ENCODE measurements around the gene S100PBP. TPM values are rescaled to one million over a fixed set of nuclear protein-coding genes. Genes with fewer than 3 reads are reported as not detected.

Gene S100PBP
- total and polyA plus RNA-seq, 9 of the 15 experiments (the other 6 are each of a cell fraction or from before 2014, with no cell fraction given), result 22.9 to 60.2 (median 32.9) TPM

DNA sequence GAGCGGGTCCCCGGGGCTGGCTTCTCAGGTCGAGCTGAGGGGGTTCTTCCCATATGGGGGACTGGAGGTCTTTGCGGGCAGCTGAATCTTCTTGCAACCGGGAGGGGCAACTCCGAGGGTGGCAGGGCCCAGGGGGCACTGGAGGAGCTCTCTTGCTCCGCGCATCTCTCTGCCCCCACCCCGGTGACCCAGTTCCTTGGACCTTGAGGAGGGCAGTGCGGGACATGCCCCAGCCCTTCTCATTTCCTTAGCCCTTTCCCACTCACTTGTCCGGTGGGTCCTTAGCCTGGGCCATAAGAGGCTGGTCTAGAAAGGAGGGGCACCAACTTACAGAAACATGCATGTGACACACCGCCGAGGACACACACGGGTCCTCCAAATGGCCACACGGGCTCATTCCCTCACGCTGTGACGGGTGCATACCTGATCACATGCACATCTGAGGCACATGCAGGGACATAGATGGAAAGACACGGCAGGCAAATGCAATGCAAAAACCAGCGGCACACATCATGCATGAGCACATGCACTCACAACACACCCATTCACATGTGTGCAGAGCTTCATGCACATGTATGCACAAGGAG is 69.5 kb downstream of the S100PBP start (continued):
- TF ChIP-seq SMARCB1 (IDR thresholded peaks at IDR 0.05; ENCODE audit: insufficient read length, low read depth) (no peak), NR4A1 (CRISPR knock-in tag; IDR thresholded peaks at IDR 0.05) (no peak), NR4A1 (tag; IDR thresholded peaks at IDR 0.05) (0 out of 2 replicates have a peak, but pooled peaks have one; percentile 3), STAT5B (CRISPR knock-in tag; IDR thresholded peaks at IDR 0.05) (no peak), CTBP1 (IDR thresholded peaks at IDR 0.05; ENCODE audit: borderline replicate concordance) (no peak; the same call in 1 of the 2 replicates), SAFB (IDR thresholded peaks at IDR 0.05; ENCODE audit: borderline replicate concordance, low read depth, low read length) (no peak), NUFIP1 (IDR thresholded peaks at IDR 0.05; ENCODE audit: partially characterized antibody) (no peak)
- TF ChIP-seq, protein P1, sequence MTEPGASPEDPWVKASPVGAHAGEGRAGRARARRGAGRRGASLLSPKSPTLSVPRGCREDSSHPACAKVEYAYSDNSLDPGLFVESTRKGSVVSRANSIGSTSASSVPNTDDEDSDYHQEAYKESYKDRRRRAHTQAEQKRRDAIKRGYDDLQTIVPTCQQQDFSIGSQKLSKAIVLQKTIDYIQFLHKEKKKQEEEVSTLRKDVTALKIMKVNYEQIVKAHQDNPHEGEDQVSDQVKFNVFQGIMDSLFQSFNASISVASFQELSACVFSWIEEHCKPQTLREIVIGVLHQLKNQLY (CRISPR knock-in tag; conservative IDR thresholded peaks at IDR 0.05), result 0 out of 4 replicates have a peak, but pooled peaks of 1 of the 2 experiments have one; percentile 11
- TF ChIP-seq, protein P2, sequence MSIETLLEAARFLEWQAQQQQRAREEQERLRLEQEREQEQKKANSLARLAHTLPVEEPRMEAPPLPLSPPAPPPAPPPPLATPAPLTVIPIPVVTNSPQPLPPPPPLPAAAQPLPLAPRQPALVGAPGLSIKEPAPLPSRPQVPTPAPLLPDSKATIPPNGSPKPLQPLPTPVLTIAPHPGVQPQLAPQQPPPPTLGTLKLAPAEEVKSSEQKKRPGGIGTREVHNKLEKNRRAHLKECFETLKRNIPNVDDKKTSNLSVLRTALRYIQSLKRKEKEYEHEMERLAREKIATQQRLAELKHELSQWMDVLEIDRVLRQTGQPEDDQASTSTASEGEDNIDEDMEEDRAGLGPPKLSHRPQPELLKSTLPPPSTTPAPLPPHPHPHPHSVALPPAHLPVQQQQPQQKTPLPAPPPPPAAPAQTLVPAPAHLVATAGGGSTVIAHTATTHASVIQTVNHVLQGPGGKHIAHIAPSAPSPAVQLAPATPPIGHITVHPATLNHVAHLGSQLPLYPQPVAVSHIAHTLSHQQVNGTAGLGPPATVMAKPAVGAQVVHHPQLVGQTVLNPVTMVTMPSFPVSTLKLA (conservative IDR thresholded peaks at IDR 0.05), result peak in 1 of 2 experiments; percentile 3; a peak in 1 of 4 replicates
- TF ChIP-seq, protein P3, sequence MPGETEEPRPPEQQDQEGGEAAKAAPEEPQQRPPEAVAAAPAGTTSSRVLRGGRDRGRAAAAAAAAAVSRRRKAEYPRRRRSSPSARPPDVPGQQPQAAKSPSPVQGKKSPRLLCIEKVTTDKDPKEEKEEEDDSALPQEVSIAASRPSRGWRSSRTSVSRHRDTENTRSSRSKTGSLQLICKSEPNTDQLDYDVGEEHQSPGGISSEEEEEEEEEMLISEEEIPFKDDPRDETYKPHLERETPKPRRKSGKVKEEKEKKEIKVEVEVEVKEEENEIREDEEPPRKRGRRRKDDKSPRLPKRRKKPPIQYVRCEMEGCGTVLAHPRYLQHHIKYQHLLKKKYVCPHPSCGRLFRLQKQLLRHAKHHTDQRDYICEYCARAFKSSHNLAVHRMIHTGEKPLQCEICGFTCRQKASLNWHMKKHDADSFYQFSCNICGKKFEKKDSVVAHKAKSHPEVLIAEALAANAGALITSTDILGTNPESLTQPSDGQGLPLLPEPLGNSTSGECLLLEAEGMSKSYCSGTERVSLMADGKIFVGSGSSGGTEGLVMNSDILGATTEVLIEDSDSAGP (CRISPR knock-in tag; IDR thresholded peaks at IDR 0.05), result 0 out of 2 replicates have a peak, but pooled peaks have one; percentile 6

Measured in K562 (cell line).